HG02943 (cell line): ENCODE measurements around the gene ATP8B3.
"Not testable (repeated sequence)": the region's sequence is repeated elsewhere in the genome, so short reads cannot be mapped to it uniquely, and the experiment has no call there.

Experiments
- ATAC-seq: cut with Tn5 transposase; IDR thresholded peaks from one replicate; pipeline ENCODE4 v1.9.1; 2021; ENCODE audit warnings: mild to moderate bottlenecking, low read depth, moderate library complexity; ENCODE audit not compliant: unreplicated experiment

The ATP8B3 gene

DNA sequence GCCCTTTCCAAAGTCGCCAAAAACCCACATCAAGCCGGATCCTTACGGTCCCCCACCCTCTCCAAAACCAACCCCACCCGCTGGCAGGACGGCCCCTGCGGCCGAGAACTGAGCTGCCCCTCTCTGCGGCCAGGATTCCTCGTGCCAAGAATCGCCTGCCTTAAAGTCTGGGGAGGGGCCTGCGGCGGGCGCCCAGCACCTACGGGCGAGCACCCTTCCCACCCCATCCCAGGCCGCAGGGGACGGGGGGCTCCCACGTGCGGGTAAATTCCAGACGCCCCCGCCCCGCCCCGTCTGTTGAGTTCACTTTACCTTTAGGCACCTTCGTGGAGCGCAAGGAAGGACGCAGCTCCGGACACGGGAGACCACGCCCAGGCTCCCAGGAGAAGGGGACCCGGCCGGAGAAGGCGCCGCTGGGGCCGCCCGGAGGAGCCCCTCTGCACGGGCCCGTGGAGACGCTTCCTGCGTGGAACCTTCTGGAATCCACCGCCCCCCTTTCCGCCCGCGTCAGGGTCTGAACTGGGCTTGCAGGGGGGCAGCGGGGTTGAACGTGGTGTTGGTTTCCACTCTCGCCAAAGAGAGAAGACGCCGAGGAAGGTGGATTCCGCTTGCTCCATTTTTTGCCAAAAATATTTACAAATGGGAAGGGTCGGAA is 36.0 kb downstream of the ATP8B3 start:
- ATAC-seq, result no peak

DNA sequence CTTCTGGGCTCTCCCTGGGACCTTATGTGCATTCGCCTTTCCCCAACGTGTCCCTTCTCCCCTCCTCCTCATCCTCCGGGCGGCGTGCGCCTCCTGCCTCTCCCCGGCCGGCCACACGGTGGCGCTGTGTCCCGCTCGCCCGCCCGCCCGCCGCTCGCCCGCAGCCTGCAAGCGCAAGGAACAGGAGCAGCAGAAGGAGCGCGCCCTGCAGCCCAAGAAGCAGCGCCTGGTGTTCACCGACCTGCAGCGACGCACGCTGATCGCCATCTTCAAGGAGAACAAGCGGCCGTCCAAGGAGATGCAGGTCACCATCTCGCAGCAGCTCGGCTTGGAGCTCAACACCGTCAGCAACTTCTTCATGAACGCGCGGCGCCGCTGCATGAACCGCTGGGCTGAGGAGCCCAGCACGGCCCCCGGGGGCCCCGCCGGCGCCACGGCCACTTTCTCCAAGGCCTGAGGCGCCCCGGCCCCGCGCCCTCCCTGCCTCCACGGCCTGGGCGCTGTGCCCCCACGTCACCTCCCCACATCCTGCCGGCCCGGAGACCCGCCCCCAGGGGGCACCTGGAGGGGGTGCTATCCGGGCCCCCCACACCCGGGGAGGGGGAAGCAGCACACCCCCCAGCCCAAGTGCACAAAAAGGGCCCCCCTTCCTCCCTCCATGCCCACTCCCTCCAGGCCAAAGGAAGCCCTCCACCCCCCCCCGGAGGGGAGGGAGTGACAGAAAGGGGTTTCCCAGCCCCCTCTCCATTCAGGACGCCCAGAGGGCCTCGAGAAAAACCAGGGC is 36.9 kb downstream of the ATP8B3 start:
- ATAC-seq, result no peak

DNA sequence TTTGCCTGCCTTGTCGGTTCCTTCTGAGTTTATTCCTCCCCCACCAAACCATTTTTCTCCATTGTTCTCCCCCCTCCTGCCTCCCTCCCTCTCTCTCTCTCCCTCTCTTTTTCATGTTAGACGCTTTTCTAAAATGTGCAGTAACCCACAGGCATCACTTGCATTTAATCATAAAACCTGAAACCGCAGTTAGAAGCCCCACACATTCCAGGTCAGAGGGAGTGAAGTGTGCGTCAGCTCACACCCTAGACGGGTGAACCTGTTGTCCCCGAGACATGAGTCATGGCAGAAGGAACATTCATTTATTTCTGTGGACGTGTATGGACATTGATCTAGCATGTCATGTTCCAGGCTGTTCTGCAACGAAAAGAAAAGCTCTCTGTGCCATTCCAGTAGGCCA is 38.9 kb downstream of the ATP8B3 start:
- ATAC-seq, result no peak

DNA sequence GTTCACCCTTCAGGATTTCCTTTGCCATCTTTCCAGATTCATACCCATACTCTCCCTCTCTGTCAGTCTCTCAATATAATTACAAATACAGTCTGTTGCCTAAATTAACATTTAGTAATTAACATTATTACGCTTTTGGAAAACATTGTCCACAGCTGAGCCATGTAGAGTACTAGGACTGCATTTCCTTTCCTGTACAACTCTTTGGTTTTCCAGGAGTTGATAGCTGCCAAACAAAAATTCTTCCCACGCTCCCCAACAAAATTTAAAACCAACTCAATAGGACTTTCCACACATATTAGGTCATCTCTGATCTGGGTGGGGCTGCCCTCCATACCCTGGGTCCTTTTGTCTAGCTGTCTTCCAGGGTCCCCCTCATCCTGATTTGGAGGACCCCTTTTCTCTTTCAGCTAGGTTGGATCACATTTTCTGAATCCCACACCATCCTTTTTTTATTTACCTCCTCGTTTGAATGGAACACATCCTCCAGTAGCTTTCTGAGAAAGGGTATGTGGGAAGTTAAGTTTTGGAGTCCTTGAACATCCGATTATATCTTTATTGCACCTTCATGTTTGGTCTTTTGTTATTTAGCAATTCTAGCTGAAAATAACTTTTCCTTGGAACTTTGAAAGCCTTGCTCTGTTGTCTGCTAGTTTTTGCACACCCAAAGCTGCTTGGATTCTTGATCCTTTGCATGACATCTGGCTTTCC is 41.1 kb downstream of the ATP8B3 start:
- no peak for ATAC-seq

DNA sequence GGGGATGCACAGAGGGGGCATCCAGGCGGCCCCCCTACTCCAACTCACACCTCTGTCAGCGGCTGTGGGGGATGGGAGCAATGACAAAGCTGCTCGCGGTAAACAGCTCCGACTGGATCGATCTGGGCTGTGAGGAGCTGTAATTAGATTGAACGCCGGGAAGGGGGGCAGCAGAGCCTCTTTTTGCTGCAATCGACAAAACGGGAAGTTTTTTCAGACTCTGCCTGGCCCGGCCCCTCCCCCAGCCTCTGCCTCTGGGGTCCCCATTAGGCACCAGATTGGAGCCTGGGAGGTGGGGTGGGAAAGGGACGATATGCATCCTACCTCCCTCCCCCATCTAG is 42.5 kb downstream of the ATP8B3 start:
- ATAC-seq, result no peak

DNA sequence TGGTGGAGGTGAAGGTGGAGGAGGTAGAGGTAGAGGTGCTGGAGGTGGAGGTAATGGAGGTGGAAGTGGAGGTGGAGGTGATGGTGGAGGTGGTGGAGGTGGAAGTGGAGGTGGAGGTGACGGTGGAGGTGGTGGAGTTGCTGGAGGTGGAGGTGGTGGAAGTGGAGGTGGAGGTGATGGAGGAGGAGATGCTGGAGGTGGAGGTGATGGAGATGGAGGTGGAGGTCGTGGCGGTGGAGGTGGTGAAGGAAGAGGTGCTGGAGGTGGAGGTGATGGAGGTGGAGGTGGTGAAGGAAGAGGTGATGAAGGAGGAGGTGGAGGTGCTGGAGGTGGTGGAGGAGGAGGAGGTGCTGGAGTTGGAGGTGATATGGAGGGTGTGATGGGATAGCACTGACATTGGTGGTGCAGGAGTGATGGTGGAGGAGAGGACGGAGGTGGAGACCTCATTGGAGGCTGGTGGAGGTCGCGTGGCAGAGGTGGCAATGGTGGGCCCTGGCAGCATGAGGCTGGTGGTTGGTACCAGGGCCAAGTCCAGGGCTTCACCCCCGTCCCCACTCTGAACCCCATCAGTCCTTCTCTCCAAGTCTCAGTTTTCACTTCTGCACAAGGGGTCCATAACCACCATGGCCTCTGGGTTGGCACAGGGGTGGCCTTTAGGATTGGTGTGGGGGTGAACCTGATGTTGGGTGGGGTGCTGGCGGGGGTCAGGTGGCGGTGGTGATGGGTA is 43.0 kb downstream of the ATP8B3 start:
- no peak for ATAC-seq

DNA sequence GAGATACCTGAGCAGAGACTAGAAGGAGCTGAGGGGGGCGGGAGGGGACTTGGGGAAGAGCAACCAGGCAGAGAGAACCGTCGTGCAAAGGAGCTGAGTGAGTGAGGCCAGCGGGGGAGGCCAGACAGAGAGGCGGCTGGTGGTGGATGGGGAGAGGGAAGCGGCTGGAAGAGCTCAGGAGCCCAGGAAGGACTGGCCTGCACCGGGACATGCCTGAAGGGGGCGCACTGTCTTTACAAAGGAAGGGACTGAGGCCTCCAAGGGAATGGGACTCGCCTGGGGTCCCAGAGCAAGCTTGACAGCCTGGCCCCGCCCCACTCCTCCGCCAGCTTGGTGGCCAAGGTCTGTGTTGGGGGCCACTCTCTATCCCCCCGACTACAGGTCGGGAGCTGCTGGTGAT is 43.8 kb downstream of the ATP8B3 start:
- ATAC-seq, result no peak

DNA sequence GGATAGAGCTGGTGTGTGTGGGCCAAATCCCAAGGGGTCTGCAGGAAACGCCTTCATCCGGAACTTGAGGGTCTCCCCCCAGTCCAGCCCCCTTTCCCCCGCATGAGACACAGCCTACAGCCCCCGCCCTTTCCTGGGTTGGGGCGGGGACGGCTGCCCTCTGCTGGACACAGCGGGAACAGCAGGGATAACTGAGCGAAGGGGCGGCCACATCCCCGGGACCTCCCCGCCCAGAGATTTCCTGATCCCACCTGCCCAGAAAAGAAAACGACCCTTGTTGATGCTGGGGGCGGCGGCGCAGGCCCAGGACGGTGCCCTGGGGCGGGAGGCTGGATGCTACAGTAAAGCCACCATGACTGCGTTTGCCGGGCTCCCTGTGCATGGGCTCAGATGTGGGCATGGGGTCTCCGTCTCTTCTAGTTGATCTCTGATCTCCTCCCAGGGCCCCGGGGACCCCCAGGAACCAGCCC is 44.6 kb downstream of the ATP8B3 start:
- ATAC-seq, result no peak

DNA sequence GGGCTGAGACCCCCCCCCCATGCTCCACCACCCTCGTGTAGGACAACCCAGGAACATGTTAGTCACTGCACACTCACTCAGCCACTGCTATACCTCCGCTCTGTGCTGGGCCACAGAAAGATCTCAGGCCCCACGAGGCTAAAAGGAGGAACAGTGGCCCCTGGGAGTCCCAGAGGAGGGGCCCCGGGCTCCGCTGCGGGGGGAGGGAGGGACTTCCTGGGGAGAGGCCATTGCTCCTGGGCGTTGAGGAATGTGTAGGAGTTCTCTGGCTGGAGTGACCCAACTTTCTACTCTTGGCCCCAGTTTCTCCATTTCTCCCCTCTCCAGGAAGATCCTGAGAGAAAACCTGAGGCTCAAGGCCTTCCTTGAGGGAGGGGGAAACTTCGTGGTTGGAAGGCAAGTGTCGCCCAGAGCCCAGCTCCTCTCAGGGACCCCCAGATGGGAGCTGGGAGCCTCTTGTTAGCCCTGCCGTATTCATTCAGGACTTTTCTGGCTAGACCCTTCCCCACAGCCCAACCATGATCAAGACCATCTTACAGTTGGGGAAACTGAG is 45.2 kb downstream of the ATP8B3 start:
- no peak for ATAC-seq

DNA sequence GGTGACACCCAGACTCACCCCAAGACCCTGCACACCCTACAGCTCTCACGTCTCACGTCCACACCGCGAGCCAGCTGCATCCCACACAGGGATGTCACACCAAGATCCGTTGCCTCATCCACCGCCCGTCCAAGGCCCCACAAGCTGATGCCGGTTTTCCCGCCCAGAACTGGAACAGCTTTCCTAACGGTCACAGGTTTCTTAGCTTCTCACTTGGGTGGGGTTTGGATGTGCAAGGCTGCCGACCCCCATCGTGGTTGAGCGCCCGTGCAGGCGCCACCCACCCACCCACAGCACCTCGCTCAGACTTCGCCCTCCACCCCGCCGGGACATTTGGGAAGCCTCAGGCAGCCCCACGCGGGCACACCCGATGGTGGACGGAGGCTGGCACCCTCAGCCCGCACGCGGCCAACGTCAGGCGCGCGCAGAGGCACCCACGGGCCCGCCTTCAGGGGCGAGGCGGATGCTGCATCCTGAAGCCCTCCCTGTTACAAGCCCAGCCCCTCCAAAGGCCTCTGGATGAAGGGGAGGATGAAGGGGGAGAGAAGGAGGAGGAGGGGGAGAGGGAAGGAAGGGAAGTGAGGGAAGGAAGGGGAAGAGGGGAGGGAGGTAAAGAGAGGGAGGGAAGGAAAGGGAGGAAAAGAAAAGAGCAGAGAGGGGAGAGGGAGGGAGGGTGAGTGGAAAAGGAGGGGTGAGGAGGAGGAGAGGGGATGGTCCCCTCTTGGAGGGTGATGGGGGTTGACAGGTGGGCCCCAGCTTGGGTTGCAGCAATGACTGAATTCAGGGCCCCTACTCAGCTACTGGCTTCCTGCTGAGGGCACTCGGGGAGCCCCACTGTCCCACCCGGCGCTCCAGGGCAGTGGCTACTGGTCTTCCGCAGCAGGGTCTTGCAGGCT is 45.9 kb downstream of the ATP8B3 start:
- ATAC-seq, result no peak

DNA sequence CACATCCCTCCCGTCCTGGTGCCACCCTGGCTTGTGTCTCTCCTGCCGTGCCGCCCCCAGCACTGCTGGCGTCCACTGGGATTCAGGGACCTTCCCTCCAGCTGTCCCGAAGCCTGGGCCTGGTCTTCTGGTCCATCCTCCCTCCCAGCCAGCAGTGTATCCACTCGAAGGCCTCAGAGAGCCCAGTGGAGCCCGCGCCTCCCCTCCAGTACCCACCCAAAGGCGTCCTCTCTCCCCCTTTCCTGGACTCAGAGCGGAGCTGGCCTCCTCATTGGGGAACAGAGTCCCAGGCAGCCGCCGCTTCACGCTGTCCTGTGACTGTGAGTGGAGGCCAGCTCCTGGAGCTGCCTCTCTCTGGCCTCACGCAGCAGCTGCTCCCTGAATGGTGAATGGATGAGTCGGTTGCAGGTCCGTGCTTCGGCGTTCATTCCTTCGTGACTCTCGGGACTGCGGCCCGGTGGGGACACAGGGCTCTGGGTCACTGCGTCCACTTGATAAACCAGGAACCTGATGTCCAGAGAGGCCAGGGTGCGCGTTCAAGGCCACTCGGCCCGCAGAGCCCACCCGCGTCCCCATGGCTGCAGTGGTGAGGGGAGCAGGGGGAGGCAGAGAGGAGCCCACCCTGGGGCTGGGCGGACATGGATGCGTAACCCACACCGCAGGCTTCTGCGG is 46.7 kb downstream of the ATP8B3 start:
- ATAC-seq, result no peak

DNA sequence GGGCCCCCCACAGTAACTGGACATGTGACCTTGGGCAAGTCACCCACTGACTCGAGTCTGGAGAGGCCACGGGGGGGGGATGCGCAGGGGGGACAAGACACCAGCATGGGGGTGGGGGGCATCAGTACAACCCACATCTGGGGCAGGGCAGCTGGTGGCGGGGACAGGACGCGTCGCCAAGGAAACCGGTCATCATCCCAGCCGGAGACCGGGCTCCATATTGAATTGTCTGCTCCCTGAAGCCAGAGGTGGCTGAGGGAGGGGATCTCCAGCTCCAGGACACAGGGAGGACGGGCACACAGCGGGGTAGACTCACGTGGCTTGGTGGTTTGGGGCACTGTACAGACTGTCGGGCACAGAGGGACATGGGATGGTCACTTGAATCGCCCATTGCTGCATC is 47.3 kb downstream of the ATP8B3 start:
- ATAC-seq, result no peak

DNA sequence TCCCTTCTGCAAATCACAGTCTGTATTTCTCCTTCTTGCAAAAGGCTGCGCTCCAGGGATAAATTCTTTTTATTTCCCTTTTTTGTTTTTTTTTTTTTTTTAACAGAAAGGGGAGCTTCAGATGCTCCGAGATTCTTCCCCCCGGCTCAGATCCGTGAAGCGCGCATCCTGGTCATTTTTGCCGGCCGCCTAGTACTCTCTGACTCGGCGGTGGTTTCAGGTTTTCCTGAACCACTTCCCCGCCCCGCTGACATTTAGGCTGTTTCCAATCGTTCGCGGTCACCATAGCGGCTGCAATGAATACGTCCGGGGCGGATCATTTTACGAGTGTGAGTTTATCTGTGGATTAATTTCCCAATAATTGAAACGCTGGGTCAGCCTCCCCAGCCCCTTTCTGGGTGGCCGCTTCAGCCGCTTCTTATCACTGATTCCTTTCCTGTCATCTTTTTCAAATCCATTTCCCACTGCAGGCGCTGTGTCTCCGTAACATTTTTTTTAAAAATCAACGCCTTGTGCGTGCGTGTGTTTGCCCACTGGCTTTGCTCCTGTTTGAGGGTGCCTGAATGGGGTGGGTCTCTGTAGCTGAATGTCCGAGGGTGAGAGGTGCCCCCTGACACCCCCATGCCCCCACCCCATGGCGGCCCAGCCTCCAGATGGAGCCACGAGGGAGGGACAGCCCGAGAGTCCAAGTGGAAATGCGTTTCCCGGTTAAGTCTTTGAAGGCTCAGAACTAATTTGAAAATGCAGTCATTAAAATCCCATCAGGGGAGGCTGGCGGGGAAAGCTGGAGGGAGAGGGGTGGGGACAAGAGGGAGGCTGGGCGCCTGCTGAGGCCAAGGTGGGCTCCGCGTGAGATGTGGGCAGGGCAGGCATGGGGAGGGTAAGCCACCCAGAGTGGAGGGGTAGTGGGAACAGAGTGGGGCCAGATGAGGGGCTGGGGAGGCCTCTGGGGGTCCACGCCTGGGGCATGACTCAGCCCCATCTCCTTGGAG is 48.1 kb downstream of the ATP8B3 start:
- no peak for ATAC-seq

DNA sequence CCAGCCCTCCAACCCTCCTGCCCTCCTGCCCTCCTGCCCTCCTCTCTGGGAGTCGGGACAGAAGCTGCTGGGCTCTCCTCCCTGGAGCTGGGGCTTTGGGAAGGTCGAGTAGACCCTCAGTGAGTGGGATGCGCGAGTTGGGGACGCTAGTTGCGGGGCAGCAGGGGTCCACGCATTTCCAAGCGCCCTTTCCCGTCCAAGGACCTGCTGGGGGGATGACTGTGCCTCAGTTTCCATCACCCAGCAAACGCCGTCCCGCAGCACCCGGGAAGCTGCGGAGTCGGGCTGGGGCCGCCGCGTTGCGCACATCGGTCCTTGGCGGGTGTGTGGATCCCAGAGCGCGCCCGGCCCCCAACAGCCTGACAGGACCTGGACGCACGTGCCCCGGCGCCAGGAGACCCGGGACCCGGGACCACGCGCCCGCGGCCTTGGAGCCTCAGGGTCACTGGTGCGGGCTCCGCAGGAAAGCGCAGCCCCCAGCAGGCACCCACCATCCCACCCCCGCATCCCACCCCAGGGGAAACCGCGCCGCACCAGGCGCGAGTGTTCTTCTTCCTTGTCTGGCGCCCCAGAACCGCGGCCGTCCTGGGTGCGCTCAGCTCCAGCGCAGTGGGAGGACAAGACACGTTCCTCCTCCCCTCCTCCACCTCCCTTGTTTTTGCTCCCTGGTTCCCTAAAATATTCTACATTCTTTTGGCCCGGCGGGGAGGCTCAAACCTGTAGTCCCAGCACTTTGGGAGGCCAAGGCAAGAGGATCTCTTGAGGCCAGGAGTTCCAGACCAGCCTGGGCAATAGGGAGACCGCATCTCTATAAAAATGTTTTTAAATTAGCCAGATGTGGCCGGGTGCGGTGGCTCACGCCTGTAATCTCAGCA is 49.6 kb downstream of the ATP8B3 start:
- ATAC-seq, result no peak

DNA sequence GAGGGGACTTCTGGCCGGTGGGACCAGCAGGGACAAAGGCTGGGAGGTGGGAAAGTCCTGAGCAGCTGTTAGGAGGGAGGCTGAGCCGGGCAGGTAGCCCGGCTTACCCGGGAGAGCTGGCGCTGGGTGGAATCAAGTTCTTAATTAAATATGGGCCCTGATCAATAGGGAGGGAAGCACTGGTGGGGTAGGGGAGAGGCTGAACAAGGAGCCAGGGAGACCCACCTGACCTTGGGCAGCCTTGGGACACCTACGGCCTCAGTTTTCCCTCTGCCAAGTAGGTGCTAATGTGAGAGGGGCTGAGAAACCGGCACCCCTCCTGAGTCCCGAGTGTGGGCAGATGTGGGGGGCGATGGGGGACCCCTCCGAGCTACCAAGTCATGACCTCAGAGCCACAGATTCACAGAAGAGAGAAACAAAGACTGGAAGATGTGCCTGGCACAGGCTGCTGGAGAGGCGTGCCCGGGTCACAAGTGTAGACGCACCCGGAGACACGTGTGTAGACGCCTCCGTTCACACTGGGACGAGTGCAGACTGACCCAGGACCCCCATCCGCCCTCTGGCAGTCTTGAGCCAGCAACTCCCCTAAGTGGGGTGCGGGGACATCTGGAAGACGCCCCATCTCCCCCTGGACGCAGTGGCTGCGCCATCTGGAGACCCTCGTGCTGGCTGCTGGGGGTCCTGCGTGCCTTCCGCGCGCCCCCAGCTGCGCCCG is 50.4 kb downstream of the ATP8B3 start:
- no peak for ATAC-seq

DNA sequence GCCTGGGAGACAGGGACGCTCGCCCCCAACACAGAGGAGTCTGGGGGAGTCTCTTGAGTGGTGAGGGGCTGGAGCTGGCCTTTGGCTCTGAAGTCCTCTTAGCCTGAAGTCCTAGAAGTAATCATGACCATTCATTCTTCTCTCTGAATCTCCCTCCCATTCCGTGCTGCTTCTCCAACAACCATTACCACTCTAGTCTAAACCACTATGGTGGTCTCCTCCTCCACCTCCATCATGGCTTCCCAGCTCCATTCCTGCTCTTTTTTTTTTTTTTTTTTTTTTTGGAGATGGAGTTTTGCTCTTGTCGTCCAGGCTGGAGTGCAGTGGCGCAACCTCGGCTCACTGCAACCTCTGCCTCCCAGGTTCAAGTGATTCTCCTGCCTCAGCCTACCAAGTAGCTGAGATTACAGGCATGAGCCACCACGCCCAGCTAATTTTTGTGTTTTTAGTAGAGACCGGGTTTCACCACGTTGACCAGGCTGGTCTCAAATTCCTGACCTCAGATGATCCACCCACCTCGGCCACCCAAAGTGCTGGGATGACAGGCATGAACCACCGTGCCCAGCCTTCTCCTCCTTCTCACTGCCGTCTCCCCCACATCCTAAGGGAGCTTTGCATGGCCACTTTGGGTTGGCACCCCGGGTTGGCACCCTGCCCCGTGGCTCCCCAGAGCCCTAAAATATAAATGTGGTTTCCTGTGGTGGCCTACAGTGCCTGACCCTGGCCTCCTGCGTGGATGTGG is 51.1 kb downstream of the ATP8B3 start:
- ATAC-seq, result not testable (repeated sequence)
